GM12801 (cell line): ENCODE measurements around the gene FGF23.

ENCODE experiments used
- TF ChIP-seq, protein P1 (sequence below): IDR thresholded peaks from one replicate; pipeline ENCODE4 v1.5.1; 2011; ENCODE audit warnings: control low read depth; ENCODE audit not compliant: insufficient read length; ENCODE audit errors: extremely low read depth

FGF23 gene

DNA sequence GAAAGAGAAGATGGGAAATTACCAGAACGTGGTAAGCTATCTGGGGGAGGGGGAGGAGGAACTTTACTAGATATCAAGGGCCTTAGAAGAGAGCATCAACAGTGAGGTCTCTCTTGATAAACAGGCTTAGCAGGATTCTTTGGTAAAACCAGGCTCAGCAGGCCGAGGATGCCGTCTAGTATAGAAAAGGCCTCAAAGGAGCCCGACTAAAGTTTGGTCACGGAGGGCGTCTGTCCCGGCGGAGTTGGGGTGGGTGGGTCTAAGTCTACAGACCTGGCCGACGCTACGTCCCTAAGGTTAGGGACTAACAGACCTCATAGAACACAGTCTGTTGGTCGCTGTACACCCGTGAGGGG lies 59.0 kb downstream of the FGF23 start:
- TF ChIP-seq, protein P1, sequence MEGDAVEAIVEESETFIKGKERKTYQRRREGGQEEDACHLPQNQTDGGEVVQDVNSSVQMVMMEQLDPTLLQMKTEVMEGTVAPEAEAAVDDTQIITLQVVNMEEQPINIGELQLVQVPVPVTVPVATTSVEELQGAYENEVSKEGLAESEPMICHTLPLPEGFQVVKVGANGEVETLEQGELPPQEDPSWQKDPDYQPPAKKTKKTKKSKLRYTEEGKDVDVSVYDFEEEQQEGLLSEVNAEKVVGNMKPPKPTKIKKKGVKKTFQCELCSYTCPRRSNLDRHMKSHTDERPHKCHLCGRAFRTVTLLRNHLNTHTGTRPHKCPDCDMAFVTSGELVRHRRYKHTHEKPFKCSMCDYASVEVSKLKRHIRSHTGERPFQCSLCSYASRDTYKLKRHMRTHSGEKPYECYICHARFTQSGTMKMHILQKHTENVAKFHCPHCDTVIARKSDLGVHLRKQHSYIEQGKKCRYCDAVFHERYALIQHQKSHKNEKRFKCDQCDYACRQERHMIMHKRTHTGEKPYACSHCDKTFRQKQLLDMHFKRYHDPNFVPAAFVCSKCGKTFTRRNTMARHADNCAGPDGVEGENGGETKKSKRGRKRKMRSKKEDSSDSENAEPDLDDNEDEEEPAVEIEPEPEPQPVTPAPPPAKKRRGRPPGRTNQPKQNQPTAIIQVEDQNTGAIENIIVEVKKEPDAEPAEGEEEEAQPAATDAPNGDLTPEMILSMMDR: no peak
